ENCODE measurements around the gene HDLBP.

HDLBP gene

DNA sequence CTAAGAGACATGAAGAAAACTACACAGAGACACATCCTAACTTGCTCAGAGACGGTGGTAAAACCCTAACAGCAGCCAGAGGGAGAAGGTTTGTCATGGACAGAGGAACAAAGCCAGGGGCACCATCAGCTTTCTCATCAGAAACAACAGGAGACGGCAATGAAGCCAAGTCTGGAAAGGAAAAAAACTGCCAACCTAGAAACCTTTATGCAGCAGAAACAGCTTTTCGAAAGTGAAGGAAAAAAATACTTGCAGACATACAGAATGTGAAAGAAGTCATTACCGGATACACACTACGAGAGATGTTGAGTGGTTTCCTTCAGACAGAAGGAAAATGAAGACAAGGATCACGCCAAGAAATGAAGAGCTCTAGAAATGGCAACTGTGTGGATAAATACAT lies 71.1 kb downstream of the HDLBP start:
- H3K9ac ChIP-seq (ENCODE audit: low read length), result no peak overlapping the region
- H3K4me3 ChIP-seq (ENCODE audit: low read length), result no peak overlapping the region
- no peaks in the 10 kb centered on the region for H3K27me3 ChIP-seq (ENCODE audit: control insufficient read depth, insufficient read depth, low read length)
- no peak overlapping the region for H3K27ac ChIP-seq (ENCODE audit: low read depth, low read length)
- no peaks in the 10 kb centered on the region for H3K4me1 ChIP-seq (ENCODE audit: control insufficient read depth, insufficient read depth, low read length)
- peaks cover 61% of the 10 kb centered on the region for H3K36me3 ChIP-seq (ENCODE audit: control insufficient read depth, insufficient read depth, low read length)

DNA sequence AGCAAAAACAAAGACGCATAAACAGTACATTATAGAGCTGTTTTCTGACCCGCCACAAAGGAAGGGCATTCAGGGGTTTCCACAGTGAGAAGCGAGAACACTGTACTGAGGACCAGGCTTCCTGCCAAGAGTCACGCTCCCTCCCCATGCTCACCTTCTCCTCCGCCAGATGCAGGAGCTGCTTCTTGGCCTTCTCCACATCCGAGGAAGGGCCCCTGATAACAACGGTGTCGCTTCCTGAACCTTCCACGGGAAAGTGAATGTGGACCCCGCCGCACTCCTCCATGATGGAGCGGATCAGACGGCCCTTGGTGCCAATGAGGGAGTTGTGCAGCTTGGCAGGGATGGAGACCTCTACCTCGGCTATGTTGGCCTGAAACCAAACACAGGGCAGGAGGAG lies 73.2 kb downstream of the HDLBP start:
- Histone ChIP-seq H3K9ac (ENCODE audit: low read length) (no peak overlapping the region), H3K36me3 (ENCODE audit: control insufficient read depth, insufficient read depth, low read length) (peaks cover 58% of the 10 kb centered on the region), H3K27ac (ENCODE audit: low read depth, low read length) (no peak overlapping the region), H3K4me1 (ENCODE audit: control insufficient read depth, insufficient read depth, low read length) (no peaks in the 10 kb centered on the region), H3K4me3 (ENCODE audit: low read length) (no peak overlapping the region), H3K27me3 (ENCODE audit: control insufficient read depth, insufficient read depth, low read length) (no peaks in the 10 kb centered on the region)

DNA sequence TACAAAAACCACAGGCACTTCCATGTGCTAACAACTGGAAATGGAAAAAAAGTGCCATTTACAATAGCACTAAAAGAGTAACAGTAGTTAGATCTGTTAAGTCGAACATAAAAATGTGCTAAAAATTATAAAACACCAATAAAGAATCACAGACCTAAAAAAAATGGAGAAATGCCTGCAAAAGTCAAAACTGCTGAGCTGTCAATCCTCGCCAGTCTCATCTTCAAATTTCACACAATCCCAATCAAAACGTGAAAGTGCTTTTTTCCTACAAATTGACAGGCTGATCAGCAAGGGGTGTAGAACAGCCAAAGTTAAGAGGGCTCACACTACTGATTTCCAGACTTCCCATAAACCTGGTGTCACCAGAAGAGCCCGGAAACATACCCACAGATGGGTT lies 73.8 kb downstream of the HDLBP start:
- no peaks in the 10 kb centered on the region for H3K4me1 ChIP-seq (ENCODE audit: control insufficient read depth, insufficient read depth, low read length)
- H3K27ac ChIP-seq (ENCODE audit: low read depth, low read length), result no peak overlapping the region
- H3K36me3 ChIP-seq (ENCODE audit: control insufficient read depth, insufficient read depth, low read length), result peaks cover 57% of the 10 kb centered on the region
- H3K27me3 ChIP-seq (ENCODE audit: control insufficient read depth, insufficient read depth, low read length), result no peaks in the 10 kb centered on the region
- no peak overlapping the region for H3K4me3 ChIP-seq (ENCODE audit: low read length)
- H3K9ac ChIP-seq (ENCODE audit: low read length), result no peak overlapping the region

DNA sequence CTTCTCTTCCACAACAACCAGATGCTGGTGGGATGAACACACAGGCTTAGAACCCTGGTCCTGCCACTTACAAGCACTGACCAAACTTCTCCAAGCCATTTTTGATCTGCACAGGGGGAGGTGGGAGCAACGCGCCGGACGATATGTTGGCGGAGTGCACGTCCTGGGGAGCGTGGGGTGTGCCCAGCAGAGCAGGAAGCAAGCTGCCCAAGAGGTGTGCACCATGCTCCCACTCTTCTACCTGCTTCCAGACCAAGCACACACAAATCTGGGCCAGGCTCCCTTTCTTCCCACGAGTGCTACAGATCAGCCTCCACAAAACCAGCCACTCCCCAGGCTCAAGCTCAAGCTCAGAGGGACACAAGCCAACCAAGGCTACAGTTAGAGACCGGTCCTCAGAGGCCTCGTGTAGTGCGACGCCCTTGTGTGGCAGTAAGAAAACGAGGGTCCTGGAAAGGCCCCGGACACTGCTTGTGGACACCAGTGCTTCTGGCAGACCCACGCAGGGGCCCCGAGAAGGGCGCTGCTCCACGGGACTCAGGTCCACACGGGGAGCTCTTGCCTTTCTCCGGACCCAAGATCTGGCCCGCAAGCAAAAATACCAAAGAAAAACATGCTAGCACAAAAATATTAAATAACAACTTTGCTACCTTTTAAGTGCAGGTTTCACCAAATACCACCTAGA lies 75.0 kb downstream of the HDLBP start:
- H3K36me3 ChIP-seq (ENCODE audit: control insufficient read depth, insufficient read depth, low read length), result peaks cover 66% of the 10 kb centered on the region
- no peak overlapping the region for H3K27ac ChIP-seq (ENCODE audit: low read depth, low read length)
- H3K4me3 ChIP-seq (ENCODE audit: low read length), result no peak overlapping the region
- no peaks in the 10 kb centered on the region for H3K27me3 ChIP-seq (ENCODE audit: control insufficient read depth, insufficient read depth, low read length)
- no peak overlapping the region for H3K9ac ChIP-seq (ENCODE audit: low read length)
- no peaks in the 10 kb centered on the region for H3K4me1 ChIP-seq (ENCODE audit: control insufficient read depth, insufficient read depth, low read length)

DNA sequence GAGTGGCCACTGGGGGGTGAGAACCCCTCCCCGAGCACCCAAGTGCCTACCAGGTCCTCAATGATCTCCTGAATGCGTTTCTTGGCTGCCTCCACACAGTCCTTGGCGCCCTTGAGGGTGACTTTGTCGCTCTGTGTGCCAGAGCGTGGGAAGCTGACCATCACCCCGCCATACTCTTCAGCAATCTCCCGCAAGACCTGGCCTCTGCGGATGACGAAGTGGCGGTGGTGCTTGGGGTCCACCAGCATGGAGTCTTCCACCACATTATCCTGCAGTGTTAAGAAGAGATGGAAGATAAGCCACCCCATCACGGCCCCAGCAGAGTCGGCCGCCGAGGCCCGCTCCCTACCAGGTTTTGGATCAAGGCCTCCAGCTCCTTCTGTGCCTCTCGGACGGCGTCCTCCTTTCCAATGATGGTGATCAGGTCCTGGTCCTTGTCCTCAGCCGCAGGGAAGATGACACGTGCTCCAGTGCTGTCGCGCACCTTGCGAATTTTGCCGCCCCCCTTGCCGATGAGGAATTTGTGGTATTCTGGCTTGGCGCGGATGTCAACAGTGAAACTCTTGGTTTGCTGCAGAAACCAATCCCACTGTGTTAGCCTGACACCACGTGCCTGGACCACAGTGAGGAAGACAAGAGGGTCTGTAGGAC lies 75.8 kb downstream of the HDLBP start:
- Histone ChIP-seq H3K27me3 (ENCODE audit: control insufficient read depth, insufficient read depth, low read length) (no peaks in the 10 kb centered on the region), H3K4me1 (ENCODE audit: control insufficient read depth, insufficient read depth, low read length) (no peaks in the 10 kb centered on the region), H3K36me3 (ENCODE audit: control insufficient read depth, insufficient read depth, low read length) (peaks cover 72% of the 10 kb centered on the region), H3K9ac (ENCODE audit: low read length) (no peak overlapping the region), H3K4me3 (ENCODE audit: low read length) (no peak overlapping the region), H3K27ac (ENCODE audit: low read depth, low read length) (no peak overlapping the region)

DNA sequence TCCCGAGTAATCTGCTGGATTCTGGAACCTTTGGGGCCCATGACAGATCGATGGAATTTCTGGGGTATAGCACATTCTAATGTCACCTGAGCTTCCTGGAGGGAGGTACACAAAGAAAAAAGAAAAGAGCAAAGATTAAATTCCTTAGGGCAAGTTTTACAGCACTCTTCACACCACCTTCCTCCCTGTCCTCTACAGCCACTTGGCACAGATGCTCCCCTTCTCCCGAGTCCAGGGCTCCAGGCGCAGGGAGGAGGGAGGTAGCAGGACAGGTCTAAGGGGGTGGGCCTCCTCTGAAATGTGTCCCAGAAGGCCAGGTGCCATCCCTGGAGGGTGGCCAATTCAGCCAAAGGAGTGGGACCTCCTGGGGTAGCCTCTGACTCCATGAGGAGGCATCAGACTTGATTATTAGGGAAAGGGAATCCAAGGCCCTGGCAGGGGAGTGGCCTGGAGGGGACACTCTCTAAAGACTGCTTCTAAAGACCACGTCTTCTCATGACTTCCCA lies 76.7 kb downstream of the HDLBP start:
- Histone ChIP-seq H3K4me1 (ENCODE audit: control insufficient read depth, insufficient read depth, low read length) (no peaks in the 10 kb centered on the region), H3K27me3 (ENCODE audit: control insufficient read depth, insufficient read depth, low read length) (no peaks in the 10 kb centered on the region), H3K27ac (ENCODE audit: low read depth, low read length) (no peak overlapping the region), H3K4me3 (ENCODE audit: low read length) (no peak overlapping the region), H3K36me3 (ENCODE audit: control insufficient read depth, insufficient read depth, low read length) (peaks cover 81% of the 10 kb centered on the region), H3K9ac (ENCODE audit: low read length) (no peak overlapping the region)

DNA sequence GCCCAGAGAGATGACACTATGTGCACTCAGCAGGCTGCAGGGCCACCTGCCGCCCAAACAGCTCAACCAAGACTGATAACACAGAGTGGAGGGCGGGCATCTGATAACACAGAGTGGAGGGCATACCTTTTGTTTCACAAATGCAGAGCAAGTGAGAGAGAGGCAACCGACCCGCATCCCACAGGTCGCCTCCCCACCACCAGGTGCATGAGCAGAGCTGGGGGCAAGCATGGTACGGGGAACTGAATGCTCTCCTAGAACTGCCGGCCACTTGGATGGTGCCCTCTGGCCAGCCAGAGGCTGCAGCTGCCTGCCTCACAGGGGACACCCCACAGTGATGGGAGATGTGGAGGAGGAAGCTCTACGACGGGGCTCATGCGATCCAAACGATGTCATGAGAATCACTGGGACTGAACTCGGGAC lies 77.5 kb downstream of the HDLBP start:
- Histone ChIP-seq H3K36me3 (ENCODE audit: control insufficient read depth, insufficient read depth, low read length) (peaks cover 84% of the 10 kb centered on the region), H3K27ac (ENCODE audit: low read depth, low read length) (no peak overlapping the region), H3K4me1 (ENCODE audit: control insufficient read depth, insufficient read depth, low read length) (no peaks in the 10 kb centered on the region), H3K4me3 (ENCODE audit: low read length) (no peak overlapping the region), H3K9ac (ENCODE audit: low read length) (no peak overlapping the region), H3K27me3 (ENCODE audit: control insufficient read depth, insufficient read depth, low read length) (no peaks in the 10 kb centered on the region)

DNA sequence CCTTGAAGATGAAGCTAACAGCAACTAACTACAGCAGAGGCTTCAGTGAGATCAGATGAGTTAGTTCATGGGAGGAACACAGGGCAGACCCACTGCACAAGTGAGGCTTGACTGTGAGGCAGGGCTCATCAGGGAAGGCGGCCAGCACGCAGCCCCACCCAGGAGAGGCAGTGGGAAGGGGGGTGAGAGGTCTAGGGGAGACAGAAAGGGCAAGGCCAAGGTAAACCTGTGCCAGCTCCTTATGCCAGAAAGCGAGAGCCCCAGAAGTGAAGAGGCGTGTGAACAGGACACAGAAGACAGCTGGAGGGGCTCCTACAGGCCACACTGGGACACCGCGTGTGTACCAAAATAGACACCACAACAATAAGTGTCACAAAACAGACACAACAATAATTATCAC lies 78.4 kb downstream of the HDLBP start:
- Histone ChIP-seq H3K4me3 (ENCODE audit: low read length) (no peak overlapping the region), H3K27me3 (ENCODE audit: control insufficient read depth, insufficient read depth, low read length) (no peaks in the 10 kb centered on the region), H3K27ac (ENCODE audit: low read depth, low read length) (no peak overlapping the region), H3K9ac (ENCODE audit: low read length) (no peak overlapping the region), H3K36me3 (ENCODE audit: control insufficient read depth, insufficient read depth, low read length) (peaks cover 80% of the 10 kb centered on the region), H3K4me1 (ENCODE audit: control insufficient read depth, insufficient read depth, low read length) (no peaks in the 10 kb centered on the region)

DNA sequence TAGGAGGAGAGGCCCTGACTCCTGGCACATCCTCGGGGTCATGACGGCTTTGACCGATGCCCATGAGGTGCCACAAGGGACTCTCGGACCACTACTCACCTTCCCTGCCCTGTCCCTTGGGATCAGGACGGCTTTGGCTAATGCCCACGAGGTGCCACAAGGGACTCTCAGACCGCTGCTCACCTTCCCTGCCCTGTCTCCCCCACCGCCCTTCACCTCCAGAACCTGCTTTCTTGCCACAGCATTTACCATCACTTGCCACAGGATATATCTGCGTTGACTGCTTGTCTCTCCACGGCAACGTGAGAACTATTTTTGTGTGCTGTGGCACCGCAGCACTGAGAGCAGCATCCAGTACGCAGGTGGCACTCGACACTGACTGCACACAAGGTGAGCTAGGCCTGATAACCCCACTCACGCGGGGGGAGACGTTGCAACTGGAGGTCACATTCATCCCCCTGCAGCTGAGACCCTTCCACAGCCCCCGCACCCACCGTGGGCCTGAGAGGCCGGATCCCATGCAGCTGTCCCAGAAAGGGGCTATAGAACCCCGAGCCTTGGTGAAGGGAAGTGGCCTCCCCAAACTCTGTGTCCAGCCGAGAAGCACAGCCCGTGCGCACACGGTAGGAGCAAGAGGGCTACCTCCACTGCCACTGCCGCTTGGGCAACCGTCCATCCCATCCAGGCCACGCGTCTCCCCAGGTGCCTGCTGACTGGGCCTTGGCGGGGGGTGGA lies 79.4 kb downstream of the HDLBP start:
- Histone ChIP-seq H3K4me3 (ENCODE audit: low read length) (no peak overlapping the region), H3K36me3 (ENCODE audit: control insufficient read depth, insufficient read depth, low read length) (peaks cover 85% of the 10 kb centered on the region), H3K9ac (ENCODE audit: low read length) (no peak overlapping the region), H3K27me3 (ENCODE audit: control insufficient read depth, insufficient read depth, low read length) (no peaks in the 10 kb centered on the region), H3K4me1 (ENCODE audit: control insufficient read depth, insufficient read depth, low read length) (no peaks in the 10 kb centered on the region), H3K27ac (ENCODE audit: low read depth, low read length) (no peak overlapping the region)

DNA sequence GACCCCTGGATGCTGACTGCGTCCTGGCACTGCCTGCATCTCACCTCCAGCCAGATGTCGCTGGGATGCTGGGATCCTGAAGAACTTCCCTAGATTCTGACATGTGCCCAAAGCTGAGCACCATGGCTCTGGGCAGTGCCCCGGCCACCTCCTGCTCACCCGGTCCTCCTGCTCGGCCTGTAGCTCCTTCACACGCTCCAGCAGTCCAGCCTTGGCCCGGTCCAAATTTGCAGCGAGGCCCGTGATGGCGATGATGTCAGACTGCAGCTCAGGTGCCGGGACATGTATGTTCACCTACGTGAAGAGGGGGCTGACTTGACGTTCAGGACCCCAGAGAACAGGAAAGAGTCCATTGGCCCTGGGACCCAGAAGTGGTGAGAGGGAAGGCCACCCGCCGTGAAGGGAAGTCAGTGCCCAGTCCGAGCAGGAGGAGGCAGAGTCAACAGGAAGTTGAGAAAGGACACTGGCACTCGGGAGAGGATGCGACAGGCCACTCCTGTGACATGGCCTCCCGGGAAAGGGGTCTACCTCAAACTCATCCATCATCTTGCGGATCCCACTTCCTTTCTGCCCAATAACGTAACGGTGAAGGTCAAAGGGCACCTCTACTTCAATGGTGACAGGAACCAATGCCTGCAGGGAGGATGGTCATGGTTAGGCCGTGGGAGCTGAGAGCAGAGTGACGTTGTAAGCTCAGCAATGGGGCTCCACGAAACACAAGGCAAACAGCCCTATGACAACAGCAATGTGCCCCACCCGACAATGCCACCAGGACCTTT lies 80.3 kb downstream of the HDLBP start:
- H3K27ac ChIP-seq (ENCODE audit: low read depth, low read length), result no peak overlapping the region
- H3K4me3 ChIP-seq (ENCODE audit: low read length), result no peak overlapping the region
- H3K27me3 ChIP-seq (ENCODE audit: control insufficient read depth, insufficient read depth, low read length), result no peaks in the 10 kb centered on the region
- H3K4me1 ChIP-seq (ENCODE audit: control insufficient read depth, insufficient read depth, low read length), result no peaks in the 10 kb centered on the region
- H3K36me3 ChIP-seq (ENCODE audit: control insufficient read depth, insufficient read depth, low read length), result peaks cover 84% of the 10 kb centered on the region
- H3K9ac ChIP-seq (ENCODE audit: low read length), result no peak overlapping the region

DNA sequence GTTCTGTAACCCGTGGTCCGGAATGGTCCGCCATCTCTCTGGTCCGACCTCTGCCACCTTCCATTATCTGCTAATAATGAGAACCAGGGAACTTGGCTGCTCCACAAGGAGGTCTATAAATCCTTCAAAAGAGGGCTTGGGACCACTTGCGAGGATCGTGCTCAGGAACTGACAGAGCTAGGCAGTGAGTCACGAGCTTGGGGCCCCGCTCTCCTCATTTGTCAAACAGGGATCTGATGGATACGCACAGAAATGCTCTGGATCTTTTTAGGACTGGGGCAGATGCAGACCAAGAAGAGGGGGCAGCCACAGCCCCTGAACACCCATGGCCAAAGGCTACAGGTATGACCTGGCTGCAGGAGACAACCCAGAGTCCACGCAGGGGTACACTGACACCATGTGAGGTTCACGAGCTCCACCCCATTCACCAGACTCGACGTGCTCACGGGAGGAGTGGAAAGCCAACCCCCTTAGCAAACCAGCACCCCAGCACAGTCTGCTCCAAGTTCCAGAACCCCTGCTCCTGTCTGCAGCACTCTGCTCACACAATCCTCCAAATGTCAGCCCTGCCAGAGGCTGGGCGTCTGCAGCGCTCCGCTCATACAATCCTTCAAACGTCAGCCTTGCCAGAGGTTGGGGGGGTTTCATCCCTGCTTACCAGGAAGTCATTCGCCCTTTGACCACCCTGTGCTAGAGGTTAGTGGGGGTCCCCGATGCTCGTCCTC lies 81.2 kb downstream of the HDLBP start:
- H3K9ac ChIP-seq (ENCODE audit: low read length), result no peak overlapping the region
- peaks cover 83% of the 10 kb centered on the region for H3K36me3 ChIP-seq (ENCODE audit: control insufficient read depth, insufficient read depth, low read length)
- no peaks in the 10 kb centered on the region for H3K4me1 ChIP-seq (ENCODE audit: control insufficient read depth, insufficient read depth, low read length)
- no peak overlapping the region for H3K4me3 ChIP-seq (ENCODE audit: low read length)
- H3K27me3 ChIP-seq (ENCODE audit: control insufficient read depth, insufficient read depth, low read length), result no peaks in the 10 kb centered on the region
- H3K27ac ChIP-seq (ENCODE audit: low read depth, low read length), result no peak overlapping the region

Measured in rectal smooth muscle tissue (tissue), 1 donor.